HG03520 (cell line): ENCODE data around the gene IPO13.

ENCODE experiments used
- ATAC-seq: cut with Tn5 transposase; IDR thresholded peaks from one replicate; pipeline ENCODE4 v1.9.1; 2021; ENCODE audit warnings: mild to moderate bottlenecking, moderate library complexity; ENCODE audit not compliant: unreplicated experiment

Gene IPO13

GRCh38 chr1:43946236-43947060 is at the start of gene IPO13:
IPO13 (plus strand) TSS chr1:43946950; CDS start chr1:43947601, 651 bp downstream.
- ATAC-seq = peak; percentile 85

- no peak for ATAC-seq
Measured at GRCh38 chr1:43898981-43899380, 47.8 kb upstream of the IPO13 start.

- no peak for ATAC-seq
Measured at GRCh38 chr1:43900386-43900785, 46.4 kb upstream of the IPO13 start.

- ATAC-seq = no peak
Measured at GRCh38 chr1:43901196-43901961, 45.4 kb upstream of the IPO13 start.

- ATAC-seq = no peak
Measured at GRCh38 chr1:43902058-43902831, 44.5 kb upstream of the IPO13 start.

GRCh38 chr1:43904660-43905551 is 41.8 kb upstream of the IPO13 start:
- ATAC-seq = no peak

- no peak for ATAC-seq
Measured at GRCh38 chr1:43908226-43908625, 38.5 kb upstream of the IPO13 start.

- ATAC-seq = no peak
Measured at GRCh38 chr1:43908858-43909257, 37.9 kb upstream of the IPO13 start.

GRCh38 chr1:43910343-43910742 is 36.4 kb upstream of the IPO13 start:
- ATAC-seq = no peak

GRCh38 chr1:43912607-43913006 is 34.1 kb upstream of the IPO13 start:
- no peak for ATAC-seq

- ATAC-seq = no peak
Measured at GRCh38 chr1:43913051-43913501, 33.7 kb upstream of the IPO13 start.

GRCh38 chr1:43913666-43914360 is 32.9 kb upstream of the IPO13 start:
- no peak for ATAC-seq

GRCh38 chr1:43914576-43915525 is 31.9 kb upstream of the IPO13 start:
- no peak for ATAC-seq

GRCh38 chr1:43919906-43920305 is 26.8 kb upstream of the IPO13 start:
- ATAC-seq = no peak

- no peak for ATAC-seq
Measured at GRCh38 chr1:43921022-43921421, 25.7 kb upstream of the IPO13 start.

- no peak for ATAC-seq
Measured at GRCh38 chr1:43924516-43924915, 22.2 kb upstream of the IPO13 start.

GRCh38 chr1:43925846-43926245 is 20.9 kb upstream of the IPO13 start:
- no peak for ATAC-seq

GRCh38 chr1:43930168-43930948 is 16.4 kb upstream of the IPO13 start:
- ATAC-seq = no peak
